WTC11 (cell line): ENCODE data around the gene OR6A2. TPM values are rescaled to one million over a fixed set of nuclear protein-coding genes. Genes with fewer than 3 reads are reported as not detected.

Source experiments
- ATAC-seq: fragments of 200-7000 bp; cut with Tn5 transposase; 2 replicates; pipeline ENCODE4 v1.10.0; 2021; ENCODE audit warnings: mild to moderate bottlenecking, moderate library complexity
- CTCF ChIA-PET: fragments of 300-600 bp; sonication (Branson Sonifier 250); formaldehyde crosslinking; loops from one replicate; lab custom pipeline; 2021; ENCODE audit warnings: antibody characterized with exemption; lab: Charles Lee
- POLR2A ChIA-PET: fragments of 350-600 bp; sonication (Branson Sonifier 250); formaldehyde crosslinking; loops from one replicate; lab custom pipeline; 2021; ENCODE audit warnings: antibody characterized with exemption; lab: Charles Lee
- DNase-seq: peaks from one replicate; pipeline ENCODE4 v3.0.0; 2021; ENCODE audit warnings: low spot score
- H3K27ac Mint-ChIP-seq: 2 replicates; pipeline ENCODE4 v1.8.0; 2021; ENCODE audit warnings: mixed read lengths
- H3K27me3 Mint-ChIP-seq: 2 replicates; pipeline ENCODE4 v1.8.0; 2021; ENCODE audit warnings: low read depth, mild to moderate bottlenecking, moderate library complexity, mixed read lengths
- H3K36me3 Mint-ChIP-seq: 2 replicates; pipeline ENCODE4 v1.8.0; 2021; ENCODE audit warnings: mixed read lengths
- H3K4me1 Mint-ChIP-seq: 2 replicates; pipeline ENCODE4 v1.8.0; 2022; ENCODE audit warnings: mixed read lengths
- H3K4me3 Mint-ChIP-seq: 2 replicates; pipeline ENCODE4 v1.8.0; 2021; ENCODE audit warnings: mild to moderate bottlenecking, moderate library complexity, mixed read lengths
- H3K9me3 Mint-ChIP-seq: 2 replicates; pipeline ENCODE4 v1.8.0; 2021; ENCODE audit warnings: mixed read lengths
- GABPB1 ChIP-seq: sonication (generic); formaldehyde crosslinking; IDR thresholded peaks from 2 replicates; pipeline ENCODE4 v1.8.1; 2023; ENCODE audit warnings: mild to moderate bottlenecking, missing genetic modification reagents
- JUN ChIP-seq: sonication (generic); formaldehyde crosslinking; IDR thresholded peaks from 2 replicates; pipeline ENCODE4 v1.8.0; 2023; ENCODE audit warnings: mild to moderate bottlenecking, missing genetic modification reagents
- NR1H2 ChIP-seq: sonication (generic); formaldehyde crosslinking; IDR thresholded peaks from 2 replicates; pipeline ENCODE4 v1.9.0; 2021; ENCODE audit warnings: mild to moderate bottlenecking, moderate library complexity, missing genetic modification reagents
- NR3C1 ChIP-seq: sonication (generic); formaldehyde crosslinking; conservative IDR thresholded peaks from 2 replicates; pipeline ENCODE4 v1.8.1; 2023; ENCODE audit warnings: low read depth, mild to moderate bottlenecking, missing genetic modification reagents
- RELA ChIP-seq: sonication (generic); formaldehyde crosslinking; IDR thresholded peaks from 2 replicates; pipeline ENCODE4 v1.8.1; 2022; ENCODE audit warnings: missing genetic modification reagents, mild to moderate bottlenecking, borderline replicate concordance
- SMAD3 ChIP-seq: sonication (generic); formaldehyde crosslinking; IDR thresholded peaks from 2 replicates; pipeline ENCODE4 v1.8.0; 2022; ENCODE audit warnings: missing genetic modification reagents, mild to moderate bottlenecking, borderline replicate concordance
- total RNA-seq: library from RNA; stranded (reverse); gene quantifications from 3 replicates; pipeline ENCODE4 v1.2.3, GENCODE V29; 2021
- TF ChIP-seq, protein P1 (sequence below): fragments of 250-450 bp; sonication (Bioruptor Pico); IDR thresholded peaks from 2 replicates; pipeline ENCODE4 v2.1.2; 2022; ENCODE audit warnings: mild to moderate bottlenecking, moderate library complexity
- TF ChIP-seq, protein P2 (sequence below): sonication (generic); formaldehyde crosslinking; IDR thresholded peaks from 2 replicates; pipeline ENCODE4 v1.8.1; 2022; ENCODE audit warnings: mild to moderate bottlenecking, missing genetic modification reagents, moderate library complexity, borderline replicate concordance
- TF ChIP-seq, protein P3 (sequence below): sonication (generic); formaldehyde crosslinking; IDR thresholded peaks from 2 replicates; pipeline ENCODE4 v1.8.1; 2023; ENCODE audit warnings: mild to moderate bottlenecking, missing genetic modification reagents
- TF ChIP-seq, protein P4 (sequence below): sonication (generic); formaldehyde crosslinking; IDR thresholded peaks from 2 replicates; pipeline ENCODE4 v1.8.0; 2022; ENCODE audit warnings: mild to moderate bottlenecking, missing genetic modification reagents

Gene OR6A2
- total RNA-seq, 1 experiment from 2014 or later = 0.07 TPM

DNA sequence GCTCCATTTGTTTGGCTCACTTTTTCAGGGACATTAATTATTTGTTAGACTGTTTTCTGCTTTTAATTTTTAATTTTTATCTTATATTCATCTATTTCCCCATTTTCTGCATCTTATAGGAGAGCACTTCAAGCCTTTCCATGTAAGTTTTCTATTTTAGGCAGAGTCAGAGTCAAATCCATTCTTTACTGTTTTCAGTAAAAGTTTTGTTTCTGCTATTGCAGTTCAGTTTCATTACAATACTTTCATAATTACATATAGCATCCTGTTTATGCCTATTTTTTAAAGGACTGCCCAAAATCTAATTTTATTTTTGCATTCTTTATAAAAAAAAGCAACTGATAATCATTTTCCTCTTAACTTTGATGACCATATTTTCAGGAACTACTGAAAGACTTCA lies 42.2 kb upstream of the OR6A2 start:
- DNase-seq (no peak), ATAC-seq (no peak)
- TF ChIP-seq, protein P1, sequence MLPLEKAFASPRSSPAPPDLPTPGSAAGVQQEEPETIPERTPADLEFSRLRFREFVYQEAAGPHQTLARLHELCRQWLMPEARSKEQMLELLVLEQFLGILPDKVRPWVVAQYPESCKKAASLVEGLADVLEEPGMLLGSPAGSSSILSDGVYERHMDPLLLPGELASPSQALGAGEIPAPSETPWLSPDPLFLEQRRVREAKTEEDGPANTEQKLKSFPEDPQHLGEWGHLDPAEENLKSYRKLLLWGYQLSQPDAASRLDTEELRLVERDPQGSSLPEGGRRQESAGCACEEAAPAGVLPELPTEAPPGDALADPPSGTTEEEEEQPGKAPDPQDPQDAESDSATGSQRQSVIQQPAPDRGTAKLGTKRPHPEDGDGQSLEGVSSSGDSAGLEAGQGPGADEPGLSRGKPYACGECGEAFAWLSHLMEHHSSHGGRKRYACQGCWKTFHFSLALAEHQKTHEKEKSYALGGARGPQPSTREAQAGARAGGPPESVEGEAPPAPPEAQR = no peak
- TF ChIP-seq, protein P2, sequence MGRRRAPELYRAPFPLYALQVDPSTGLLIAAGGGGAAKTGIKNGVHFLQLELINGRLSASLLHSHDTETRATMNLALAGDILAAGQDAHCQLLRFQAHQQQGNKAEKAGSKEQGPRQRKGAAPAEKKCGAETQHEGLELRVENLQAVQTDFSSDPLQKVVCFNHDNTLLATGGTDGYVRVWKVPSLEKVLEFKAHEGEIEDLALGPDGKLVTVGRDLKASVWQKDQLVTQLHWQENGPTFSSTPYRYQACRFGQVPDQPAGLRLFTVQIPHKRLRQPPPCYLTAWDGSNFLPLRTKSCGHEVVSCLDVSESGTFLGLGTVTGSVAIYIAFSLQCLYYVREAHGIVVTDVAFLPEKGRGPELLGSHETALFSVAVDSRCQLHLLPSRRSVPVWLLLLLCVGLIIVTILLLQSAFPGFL = no peak
- H3K27ac Mint-ChIP-seq = no peak overlapping the region
- ChIA-PET POLR2A (no interaction called here), CTCF (no interaction called here)
- no peaks in the 10 kb centered on the region for H3K27me3 Mint-ChIP-seq
- 0 out of 2 replicates have a peak, but pooled peaks cover 2% of the 10 kb centered on the region for H3K36me3 Mint-ChIP-seq
- no peak overlapping the region for H3K4me3 Mint-ChIP-seq
- peaks cover 25% of the 10 kb centered on the region for H3K9me3 Mint-ChIP-seq
- peaks cover 13% of the 10 kb centered on the region for H3K4me1 Mint-ChIP-seq

DNA sequence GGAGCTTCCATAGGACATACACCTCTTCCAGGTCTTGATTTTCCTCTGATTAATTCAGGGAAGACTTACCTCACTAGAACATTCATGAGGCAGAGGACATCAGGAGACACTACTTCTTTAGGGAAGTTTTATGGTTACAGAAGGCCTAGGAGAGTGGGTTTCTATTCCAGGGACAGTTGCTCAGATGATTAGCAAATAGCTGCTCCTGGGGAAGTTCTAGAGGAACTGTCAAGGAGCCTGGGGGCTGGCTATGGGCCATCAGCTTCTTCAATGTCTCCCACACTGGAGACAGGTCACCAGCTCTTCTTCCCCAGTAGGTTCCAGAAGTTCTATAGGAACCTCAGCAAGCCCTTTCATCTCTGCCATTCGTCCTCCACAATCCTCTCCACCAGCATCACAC lies 34.5 kb upstream of the OR6A2 start:
- Mint-ChIP-seq H3K4me1 (no peaks in the 10 kb centered on the region), H3K9me3 (no peaks in the 10 kb centered on the region), H3K27ac (no peak overlapping the region), H3K4me3 (no peak overlapping the region), H3K27me3 (peaks cover 2% of the 10 kb centered on the region; the same call in 1 of the 2 replicates), H3K36me3 (no peaks in the 10 kb centered on the region)
- ATAC-seq (no peak), DNase-seq (no peak)
- TF ChIP-seq SMAD3 (CRISPR knock-in tag) (no peak), NR1H2 (CRISPR knock-in tag) (no peak)
- ChIA-PET CTCF (interaction anchor here (1.1 to 1.8 kb wide), 3 partner anchors 16 to 79 kb away, joined by 3 to 10 read pairs (median 3); no protein-coding TSS in a partner anchor), POLR2A (no interaction called here)

DNA sequence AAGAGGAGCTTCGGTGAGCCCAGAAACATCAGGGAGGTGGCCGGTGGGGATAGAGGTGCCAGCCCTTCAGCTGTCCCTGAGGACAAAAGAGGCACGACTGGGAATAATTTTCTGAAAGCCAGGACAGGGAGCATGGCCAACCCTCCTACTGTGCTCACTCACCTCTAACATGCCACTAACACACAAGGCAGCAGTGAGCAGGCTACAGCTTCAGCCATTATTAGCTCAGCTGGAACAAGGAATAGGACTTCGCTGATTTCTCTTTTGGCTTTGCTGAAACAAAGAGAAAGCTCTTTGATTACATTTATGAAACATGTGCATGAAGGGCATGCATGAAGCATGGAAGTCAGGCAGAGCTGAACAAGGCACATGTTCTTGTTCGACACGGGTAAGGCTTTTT lies 33.9 kb upstream of the OR6A2 start:
- no peak for DNase-seq
- no peaks in the 10 kb centered on the region for H3K9me3 Mint-ChIP-seq
- ChIA-PET POLR2A (no interaction called here), CTCF (interaction anchor here (1.1 to 1.8 kb wide), 3 partner anchors 16 to 78 kb away, joined by 3 to 10 read pairs (median 3); no protein-coding TSS in a partner anchor)
- no peak overlapping the region for H3K27ac Mint-ChIP-seq
- no peak overlapping the region for H3K4me3 Mint-ChIP-seq
- peaks cover 2% of the 10 kb centered on the region; the same call in 1 of the 2 replicates for H3K27me3 Mint-ChIP-seq
- no peaks in the 10 kb centered on the region for H3K4me1 Mint-ChIP-seq
- H3K36me3 Mint-ChIP-seq = no peaks in the 10 kb centered on the region
- no peak for ATAC-seq
- no peak for TF ChIP-seq NR3C1 (CRISPR knock-in tag)

DNA sequence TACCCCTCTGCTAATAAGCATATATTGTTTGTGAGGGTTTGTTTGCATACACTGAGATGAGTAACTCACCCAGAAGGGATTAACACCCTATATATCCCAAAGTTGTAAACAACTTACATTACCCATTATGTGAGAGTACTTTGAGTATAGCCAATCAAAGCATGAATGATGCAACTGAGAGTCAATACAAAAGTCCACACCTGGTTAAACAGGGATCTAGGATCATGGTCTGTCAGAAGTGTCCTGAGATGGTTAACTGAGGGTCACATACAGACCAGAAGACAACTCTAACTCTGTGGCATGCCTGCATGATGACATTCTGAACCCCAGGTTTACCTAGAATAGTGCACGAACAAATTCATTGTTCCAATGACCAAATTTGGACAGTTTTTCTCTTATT lies 28.6 kb upstream of the OR6A2 start:
- H3K27me3 Mint-ChIP-seq = no peaks in the 10 kb centered on the region
- no peaks in the 10 kb centered on the region for H3K9me3 Mint-ChIP-seq
- peak; percentile 79 for TF ChIP-seq GABPB1 (CRISPR knock-in tag)
- TF ChIP-seq, protein P1 = no peak
- no peaks in the 10 kb centered on the region for H3K36me3 Mint-ChIP-seq
- CTCF ChIA-PET = interaction anchor here (1.2 to 1.5 kb wide), 2 partner anchors 16 to 71 kb away, joined by 3 to 6 read pairs; no protein-coding TSS in a partner anchor
- H3K27ac Mint-ChIP-seq = no peak overlapping the region
- H3K4me3 Mint-ChIP-seq = no peak overlapping the region
- H3K4me1 Mint-ChIP-seq = 0 out of 2 replicates have a peak, but pooled peaks cover 3% of the 10 kb centered on the region
- POLR2A ChIA-PET = no interaction called here
- DNase-seq = no peak
- no peak for ATAC-seq

DNA sequence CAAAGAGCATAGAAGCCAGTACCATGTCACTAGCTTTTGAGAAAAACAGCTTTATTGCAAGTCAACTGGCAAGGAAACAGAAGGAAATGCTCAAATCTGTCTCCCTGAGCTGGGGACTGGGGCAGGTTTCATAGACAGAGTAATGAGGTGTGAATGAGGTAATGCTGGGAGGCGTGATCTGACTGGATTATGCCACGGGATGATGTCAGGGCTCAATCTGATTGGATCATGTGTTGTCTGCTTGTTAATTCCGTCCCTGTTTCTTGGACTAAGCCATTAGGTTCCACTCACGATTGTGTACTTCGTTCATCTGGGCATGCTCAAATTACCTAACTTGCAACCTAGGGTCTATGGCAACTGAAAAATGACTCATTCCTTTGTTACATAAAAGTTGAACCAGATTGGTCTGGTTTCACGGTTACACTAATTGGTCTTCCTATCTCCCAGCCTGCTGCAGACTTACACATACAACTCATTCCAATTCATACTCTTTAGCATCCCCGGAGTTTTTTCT lies 25.8 kb upstream of the OR6A2 start:
- no peaks in the 10 kb centered on the region for H3K27me3 Mint-ChIP-seq
- no peaks in the 10 kb centered on the region for H3K36me3 Mint-ChIP-seq
- CTCF ChIA-PET = interaction anchor here (3.6 kb wide), 1 partner anchor 13 kb away, joined by 36 read pairs; no protein-coding TSS in a partner anchor
- ATAC-seq (no peak), DNase-seq (no peak)
- POLR2A ChIA-PET = no interaction called here
- peaks cover 8% of the 10 kb centered on the region for H3K9me3 Mint-ChIP-seq
- 0 out of 2 replicates have a peak, but pooled peaks cover 3% of the 10 kb centered on the region for H3K4me1 Mint-ChIP-seq
- no peak overlapping the region for H3K4me3 Mint-ChIP-seq
- TF ChIP-seq, protein P3, sequence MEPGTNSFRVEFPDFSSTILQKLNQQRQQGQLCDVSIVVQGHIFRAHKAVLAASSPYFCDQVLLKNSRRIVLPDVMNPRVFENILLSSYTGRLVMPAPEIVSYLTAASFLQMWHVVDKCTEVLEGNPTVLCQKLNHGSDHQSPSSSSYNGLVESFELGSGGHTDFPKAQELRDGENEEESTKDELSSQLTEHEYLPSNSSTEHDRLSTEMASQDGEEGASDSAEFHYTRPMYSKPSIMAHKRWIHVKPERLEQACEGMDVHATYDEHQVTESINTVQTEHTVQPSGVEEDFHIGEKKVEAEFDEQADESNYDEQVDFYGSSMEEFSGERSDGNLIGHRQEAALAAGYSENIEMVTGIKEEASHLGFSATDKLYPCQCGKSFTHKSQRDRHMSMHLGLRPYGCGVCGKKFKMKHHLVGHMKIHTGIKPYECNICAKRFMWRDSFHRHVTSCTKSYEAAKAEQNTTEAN (CRISPR knock-in tag) = no peak
- TF ChIP-seq JUN (CRISPR knock-in tag) = no peak
- TF ChIP-seq, protein P4, sequence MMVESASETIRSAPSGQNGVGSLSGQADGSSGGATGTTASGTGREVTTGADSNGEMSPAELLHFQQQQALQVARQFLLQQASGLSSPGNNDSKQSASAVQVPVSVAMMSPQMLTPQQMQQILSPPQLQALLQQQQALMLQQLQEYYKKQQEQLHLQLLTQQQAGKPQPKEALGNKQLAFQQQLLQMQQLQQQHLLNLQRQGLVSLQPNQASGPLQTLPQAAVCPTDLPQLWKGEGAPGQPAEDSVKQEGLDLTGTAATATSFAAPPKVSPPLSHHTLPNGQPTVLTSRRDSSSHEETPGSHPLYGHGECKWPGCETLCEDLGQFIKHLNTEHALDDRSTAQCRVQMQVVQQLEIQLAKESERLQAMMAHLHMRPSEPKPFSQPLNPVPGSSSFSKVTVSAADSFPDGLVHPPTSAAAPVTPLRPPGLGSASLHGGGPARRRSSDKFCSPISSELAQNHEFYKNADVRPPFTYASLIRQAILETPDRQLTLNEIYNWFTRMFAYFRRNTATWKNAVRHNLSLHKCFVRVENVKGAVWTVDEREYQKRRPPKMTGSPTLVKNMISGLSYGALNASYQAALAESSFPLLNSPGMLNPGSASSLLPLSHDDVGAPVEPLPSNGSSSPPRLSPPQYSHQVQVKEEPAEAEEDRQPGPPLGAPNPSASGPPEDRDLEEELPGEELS (CRISPR knock-in tag) = no peak
- TF ChIP-seq RELA = no peak
- H3K27ac Mint-ChIP-seq = no peak overlapping the region
